ENCODE measurements around the gene ZDHHC3.

Gene ZDHHC3

DNA sequence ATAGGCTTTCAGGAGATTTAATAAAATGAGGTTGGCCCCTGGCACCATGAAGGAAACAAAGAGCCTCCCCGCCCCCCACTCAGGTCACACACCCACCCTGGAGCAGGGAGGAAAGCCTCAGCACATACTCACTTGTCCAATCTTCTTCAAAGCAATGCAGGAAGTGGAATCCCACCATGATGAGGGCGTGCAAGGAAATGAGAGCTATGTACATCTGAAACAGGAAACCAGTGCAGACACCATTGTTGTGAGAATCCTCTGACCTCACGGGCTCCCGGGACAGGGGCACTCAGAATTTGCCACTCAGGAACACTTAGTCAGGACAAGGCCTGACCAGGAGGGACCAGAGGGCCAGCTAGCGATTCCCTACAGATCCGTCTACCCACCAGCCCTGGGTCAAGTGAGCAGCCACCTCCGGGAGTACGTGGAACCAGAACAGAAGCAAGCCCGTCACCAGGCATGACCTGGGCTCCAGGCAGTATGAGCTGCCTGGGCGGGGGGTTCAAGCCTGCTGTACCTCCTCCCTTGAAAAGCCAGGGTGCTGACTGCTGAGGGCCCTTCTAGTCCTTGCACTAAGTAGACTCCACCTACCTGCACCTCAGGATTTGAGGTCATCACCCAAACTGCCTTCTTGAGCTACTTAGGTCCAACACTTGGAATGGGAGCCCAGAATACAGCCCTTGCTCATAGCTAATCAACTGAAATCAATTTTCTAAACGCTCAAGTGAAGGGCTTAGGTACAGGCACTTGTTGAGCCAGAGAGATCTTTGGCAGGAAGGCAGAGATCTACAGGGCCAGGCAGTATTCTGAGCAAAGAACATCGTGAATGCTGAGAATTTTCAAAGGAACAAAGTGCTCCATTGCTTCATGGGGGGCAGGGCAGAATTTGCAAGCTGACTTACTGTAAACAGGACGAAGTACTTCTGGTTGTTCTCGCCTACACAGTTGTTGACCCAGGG lies 42.7 kb downstream of the ZDHHC3 start:
- H3K4me3 ChIP-seq (ENCODE audit: low read length), result no peak overlapping the region
- no peaks in the 10 kb centered on the region for H3K9me2 ChIP-seq (replicated peaks; ENCODE audit: insufficient read depth, low read length)
- H2AFZ ChIP-seq (ENCODE audit: low read length), result no peak overlapping the region
- TF ChIP-seq, protein P1, sequence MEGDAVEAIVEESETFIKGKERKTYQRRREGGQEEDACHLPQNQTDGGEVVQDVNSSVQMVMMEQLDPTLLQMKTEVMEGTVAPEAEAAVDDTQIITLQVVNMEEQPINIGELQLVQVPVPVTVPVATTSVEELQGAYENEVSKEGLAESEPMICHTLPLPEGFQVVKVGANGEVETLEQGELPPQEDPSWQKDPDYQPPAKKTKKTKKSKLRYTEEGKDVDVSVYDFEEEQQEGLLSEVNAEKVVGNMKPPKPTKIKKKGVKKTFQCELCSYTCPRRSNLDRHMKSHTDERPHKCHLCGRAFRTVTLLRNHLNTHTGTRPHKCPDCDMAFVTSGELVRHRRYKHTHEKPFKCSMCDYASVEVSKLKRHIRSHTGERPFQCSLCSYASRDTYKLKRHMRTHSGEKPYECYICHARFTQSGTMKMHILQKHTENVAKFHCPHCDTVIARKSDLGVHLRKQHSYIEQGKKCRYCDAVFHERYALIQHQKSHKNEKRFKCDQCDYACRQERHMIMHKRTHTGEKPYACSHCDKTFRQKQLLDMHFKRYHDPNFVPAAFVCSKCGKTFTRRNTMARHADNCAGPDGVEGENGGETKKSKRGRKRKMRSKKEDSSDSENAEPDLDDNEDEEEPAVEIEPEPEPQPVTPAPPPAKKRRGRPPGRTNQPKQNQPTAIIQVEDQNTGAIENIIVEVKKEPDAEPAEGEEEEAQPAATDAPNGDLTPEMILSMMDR (IDR thresholded peaks at IDR 0.05; ENCODE audit: low read length), result no peak
- no peak for TF ChIP-seq EZH2 (optimal IDR thresholded peaks at IDR 0.05; ENCODE audit: low read depth, low read length)
- no peak for TF ChIP-seq EZH2phosphoT487 (IDR thresholded peaks at IDR 0.05; ENCODE audit: low read length)
- H3K9ac ChIP-seq (ENCODE audit: low read length), result no peak overlapping the region
- H3K27me3 ChIP-seq (replicated peaks; ENCODE audit: insufficient read depth, low read length), result no peaks in the 10 kb centered on the region
- H4K20me1 ChIP-seq (ENCODE audit: insufficient read depth, low read length), result no peaks in the 10 kb centered on the region
- DNase-seq, result no peak
- H3K36me3 ChIP-seq (replicated peaks; ENCODE audit: insufficient read depth, low read length), result no peaks in the 10 kb centered on the region
- H3F3A ChIP-seq (ENCODE audit: insufficient read depth, low read length), result no peaks in the 10 kb centered on the region
- H3K27ac ChIP-seq (ENCODE audit: low read length), result no peak overlapping the region
- H3K4me2 ChIP-seq (ENCODE audit: low read depth, low read length), result no peak overlapping the region
- no peaks in the 10 kb centered on the region for H3K79me2 ChIP-seq (ENCODE audit: low read length)
- H3K9me3 ChIP-seq (replicated peaks; ENCODE audit: insufficient read depth, low read length), result no peaks in the 10 kb centered on the region
- no peaks in the 10 kb centered on the region for H3K4me1 ChIP-seq (ENCODE audit: low read length)

DNA sequence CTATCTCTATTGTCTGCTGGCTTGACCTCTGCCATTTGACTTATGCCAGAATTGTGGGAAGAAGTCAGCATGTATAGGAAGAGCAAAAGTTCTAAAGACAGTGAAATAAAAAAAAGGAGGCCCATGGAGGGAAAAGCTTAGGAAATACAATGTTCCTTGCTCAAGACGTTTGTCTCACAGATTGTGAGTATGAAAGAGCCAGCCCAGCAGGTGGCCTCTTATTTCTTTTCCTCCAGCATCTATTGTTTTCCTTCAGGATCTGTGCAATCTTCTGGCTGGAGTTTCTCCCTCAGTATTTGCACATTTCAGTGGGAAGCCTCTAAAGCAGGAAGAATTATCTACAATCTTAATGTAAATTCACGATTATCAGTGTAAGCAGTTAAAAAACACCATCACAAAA lies 43.7 kb downstream of the ZDHHC3 start:
- H3K36me3 ChIP-seq (replicated peaks; ENCODE audit: insufficient read depth, low read length), result no peaks in the 10 kb centered on the region
- H3K27ac ChIP-seq (ENCODE audit: low read length), result no peak overlapping the region
- TF ChIP-seq EZH2 (optimal IDR thresholded peaks at IDR 0.05; ENCODE audit: low read depth, low read length) (no peak), EZH2phosphoT487 (IDR thresholded peaks at IDR 0.05; ENCODE audit: low read length) (no peak)
- TF ChIP-seq, protein P1 (IDR thresholded peaks at IDR 0.05; ENCODE audit: low read length), result no peak

DNA sequence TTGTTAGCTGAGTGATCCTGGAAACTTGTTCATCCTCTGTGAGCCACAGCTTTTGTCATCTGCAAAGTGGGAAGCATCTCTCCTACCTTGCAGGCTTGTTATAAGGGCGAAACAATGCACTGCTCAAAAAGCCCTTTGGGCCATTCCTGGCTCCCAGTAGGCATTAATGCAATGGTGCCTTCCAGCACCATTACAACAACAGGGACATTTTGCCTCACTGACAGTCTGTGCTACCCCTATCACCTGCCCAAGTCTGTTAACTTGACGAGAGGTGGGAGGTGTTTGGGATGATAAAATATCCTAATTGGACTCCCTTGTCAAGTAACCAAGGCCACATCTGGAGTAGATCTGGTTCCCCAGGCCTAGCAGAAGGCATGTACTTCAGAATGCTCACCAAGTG lies 44.2 kb downstream of the ZDHHC3 start:
- H3K4me2 ChIP-seq (ENCODE audit: low read depth, low read length), result no peak overlapping the region
- H3K27ac ChIP-seq (ENCODE audit: low read length), result no peak overlapping the region
- no peaks in the 10 kb centered on the region for H3K9me2 ChIP-seq (replicated peaks; ENCODE audit: insufficient read depth, low read length)
- TF ChIP-seq EZH2phosphoT487 (IDR thresholded peaks at IDR 0.05; ENCODE audit: low read length) (no peak), EZH2 (optimal IDR thresholded peaks at IDR 0.05; ENCODE audit: low read depth, low read length) (no peak)
- TF ChIP-seq, protein P1 (IDR thresholded peaks at IDR 0.05; ENCODE audit: low read length), result no peak
- no peaks in the 10 kb centered on the region for H3K79me2 ChIP-seq (ENCODE audit: low read length)
- H3K4me3 ChIP-seq (ENCODE audit: low read length), result no peak overlapping the region
- no peaks in the 10 kb centered on the region for H3K27me3 ChIP-seq (replicated peaks; ENCODE audit: insufficient read depth, low read length)
- no peaks in the 10 kb centered on the region for H3K36me3 ChIP-seq (replicated peaks; ENCODE audit: insufficient read depth, low read length)
- no peaks in the 10 kb centered on the region for H3K9me3 ChIP-seq (replicated peaks; ENCODE audit: insufficient read depth, low read length)
- no peaks in the 10 kb centered on the region for H4K20me1 ChIP-seq (ENCODE audit: insufficient read depth, low read length)
- no peak overlapping the region for H3K9ac ChIP-seq (ENCODE audit: low read length)
- H2AFZ ChIP-seq (ENCODE audit: low read length), result no peak overlapping the region
- no peaks in the 10 kb centered on the region for H3K4me1 ChIP-seq (ENCODE audit: low read length)
- H3F3A ChIP-seq (ENCODE audit: insufficient read depth, low read length), result no peaks in the 10 kb centered on the region
- DNase-seq, result no peak

More for the DNA sequence above, 43.7 kb downstream of the ZDHHC3 start:
- no peak overlapping the region for H2AFZ ChIP-seq (ENCODE audit: low read length)
- no peaks in the 10 kb centered on the region for H3K4me1 ChIP-seq (ENCODE audit: low read length)
- no peaks in the 10 kb centered on the region for H3K79me2 ChIP-seq (ENCODE audit: low read length)
- H3K9me3 ChIP-seq (replicated peaks; ENCODE audit: insufficient read depth, low read length), result no peaks in the 10 kb centered on the region
- no peaks in the 10 kb centered on the region for H3F3A ChIP-seq (ENCODE audit: insufficient read depth, low read length)
- H3K27me3 ChIP-seq (replicated peaks; ENCODE audit: insufficient read depth, low read length), result no peaks in the 10 kb centered on the region
- no peak overlapping the region for H3K4me3 ChIP-seq (ENCODE audit: low read length)
- no peaks in the 10 kb centered on the region for H4K20me1 ChIP-seq (ENCODE audit: insufficient read depth, low read length)
- H3K9me2 ChIP-seq (replicated peaks; ENCODE audit: insufficient read depth, low read length), result no peaks in the 10 kb centered on the region
- H3K9ac ChIP-seq (ENCODE audit: low read length), result no peak overlapping the region
- DNase-seq, result no peak
- H3K4me2 ChIP-seq (ENCODE audit: low read depth, low read length), result no peak overlapping the region
